CD4-positive, alpha-beta T cell treated with Interferon gamma for 1 hour (primary cell): Measurements from ENCODE around the gene CAMTA1.

ENCODE experiments used
- DNase-seq: peaks from one replicate; pipeline ENCODE4 v3.0.0-alpha.2; 2020

The CAMTA1 gene

DNA sequence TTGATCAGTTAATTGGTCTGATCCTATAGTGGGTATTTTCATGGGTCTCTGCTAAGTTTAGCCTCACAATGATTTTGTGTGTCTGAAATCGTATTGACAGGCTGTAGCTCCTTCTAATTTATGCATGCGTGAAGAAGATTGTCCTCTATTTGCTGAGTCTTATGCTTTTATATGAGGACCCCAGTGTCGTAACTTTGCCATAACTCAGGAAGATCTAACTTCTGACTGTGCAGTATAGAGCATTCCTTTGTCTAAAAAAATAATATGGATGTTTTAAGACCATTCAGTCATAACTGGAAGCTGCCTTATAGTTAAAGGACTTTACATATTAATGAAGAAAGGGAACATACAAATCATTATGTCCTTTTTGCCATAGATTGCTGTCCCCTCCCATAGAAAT lies 73.3 kb downstream of the CAMTA1 start:
- DNase-seq: no peak

DNA sequence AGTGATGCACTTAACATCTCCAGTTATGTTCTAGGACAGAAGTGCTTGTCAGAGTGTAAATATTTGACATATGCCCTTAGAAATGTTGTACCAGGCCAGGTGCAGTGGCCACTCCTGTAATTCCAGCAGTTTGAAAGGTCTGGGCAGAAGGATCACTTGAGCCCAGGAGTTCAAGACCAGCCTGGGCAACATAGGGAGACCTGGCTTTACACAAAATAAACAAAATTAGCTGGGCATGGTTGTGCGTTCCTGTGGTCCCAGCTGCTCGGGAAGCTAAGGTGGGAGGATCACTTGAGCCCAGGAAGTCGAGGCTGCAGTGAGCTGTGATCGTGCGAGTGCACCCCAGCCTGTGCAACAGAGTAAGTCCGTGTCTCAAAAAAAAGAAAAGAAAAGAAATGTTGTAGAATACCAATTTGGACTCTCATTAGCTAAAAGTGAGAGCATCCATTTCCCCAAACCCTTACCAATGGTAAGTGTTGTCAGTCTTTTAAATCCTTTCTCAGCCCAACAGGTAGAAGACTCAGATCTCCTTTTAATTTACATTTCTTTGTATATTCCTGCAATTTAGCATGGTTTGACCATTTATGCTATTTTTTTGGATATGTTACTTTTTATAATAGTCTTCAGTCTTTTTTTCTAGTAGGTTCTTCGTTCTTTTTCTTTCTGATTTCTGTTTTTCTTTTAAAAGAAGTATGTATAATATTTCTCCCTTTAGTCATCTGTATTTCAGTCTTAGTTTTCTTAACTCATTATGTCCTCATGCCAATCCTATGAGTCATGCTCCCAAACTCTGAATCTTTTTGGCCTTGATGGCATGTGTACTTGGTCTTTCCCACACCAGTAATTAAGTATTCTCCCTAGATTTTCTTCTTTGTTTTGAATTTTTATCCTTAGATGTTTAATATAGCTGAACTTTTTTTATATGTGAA lies 74.4 kb downstream of the CAMTA1 start:
- no peak for DNase-seq

DNA sequence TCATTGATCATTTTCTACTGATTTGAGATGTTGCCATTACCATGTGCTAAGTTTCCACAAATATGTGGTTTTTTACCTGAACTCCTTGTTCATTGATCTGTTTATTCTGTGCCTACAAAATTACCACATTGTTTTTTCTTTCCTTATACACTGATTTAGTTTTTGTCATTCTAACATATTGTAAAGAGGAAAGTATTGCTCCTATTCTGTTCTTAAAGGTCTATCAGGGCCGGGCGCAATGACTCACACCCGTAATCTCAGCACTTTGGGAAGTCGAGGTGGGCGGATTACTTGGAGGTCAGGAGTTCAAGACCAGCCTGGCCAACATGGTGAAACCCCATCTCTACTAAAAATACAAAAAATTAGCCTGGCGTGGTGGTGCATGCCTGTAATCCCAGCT lies 75.1 kb downstream of the CAMTA1 start:
- no peak for DNase-seq

DNA sequence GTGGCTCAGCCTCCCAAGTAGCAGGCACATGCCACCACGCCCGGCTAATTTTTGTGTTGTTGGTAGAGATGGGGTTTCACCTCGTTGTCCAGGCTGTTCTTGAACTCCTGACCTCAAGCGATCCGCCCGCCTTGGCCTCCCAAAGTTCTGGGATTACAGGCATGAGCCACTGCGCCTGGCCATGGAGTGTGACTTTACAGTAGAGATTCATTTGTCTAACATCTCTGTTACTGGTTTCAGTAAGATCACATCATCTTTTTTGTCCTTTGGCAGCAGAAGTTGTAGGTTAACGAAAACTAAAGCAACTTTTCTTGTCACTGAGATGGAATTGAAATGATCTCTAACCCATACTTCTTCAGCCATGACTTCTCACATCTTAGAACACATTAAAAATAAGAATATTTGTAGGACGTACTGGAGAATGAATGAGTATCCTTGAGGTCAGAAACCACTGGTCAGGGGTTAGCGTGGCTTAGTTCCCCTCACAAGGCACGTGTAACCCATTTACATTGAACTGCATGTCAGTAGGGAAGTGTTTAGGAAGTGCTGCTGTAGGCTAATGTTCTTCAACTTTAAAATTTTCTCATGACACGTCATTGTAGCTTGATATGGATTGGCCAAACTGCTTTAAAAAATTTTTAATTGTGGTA lies 75.9 kb downstream of the CAMTA1 start:
- DNase-seq: no peak

DNA sequence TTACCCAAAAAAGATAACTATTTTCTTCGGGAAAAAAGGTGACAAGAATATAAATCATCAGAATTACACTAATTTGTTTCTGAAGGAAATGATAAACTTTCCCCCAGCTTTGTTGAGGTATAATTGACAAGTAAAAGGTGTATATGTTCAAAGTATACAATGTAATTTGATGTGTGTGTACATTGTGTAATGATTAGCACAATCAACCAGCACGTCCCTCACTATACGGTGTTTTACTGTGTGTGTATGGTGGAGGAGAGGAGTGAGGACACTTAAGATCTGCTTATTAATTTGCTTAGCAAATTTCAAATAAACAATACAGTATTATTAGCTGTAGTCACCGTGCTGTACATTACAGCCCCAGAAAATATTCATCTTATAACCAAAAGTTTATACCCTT lies 77.7 kb downstream of the CAMTA1 start:
- no peak for DNase-seq

DNA sequence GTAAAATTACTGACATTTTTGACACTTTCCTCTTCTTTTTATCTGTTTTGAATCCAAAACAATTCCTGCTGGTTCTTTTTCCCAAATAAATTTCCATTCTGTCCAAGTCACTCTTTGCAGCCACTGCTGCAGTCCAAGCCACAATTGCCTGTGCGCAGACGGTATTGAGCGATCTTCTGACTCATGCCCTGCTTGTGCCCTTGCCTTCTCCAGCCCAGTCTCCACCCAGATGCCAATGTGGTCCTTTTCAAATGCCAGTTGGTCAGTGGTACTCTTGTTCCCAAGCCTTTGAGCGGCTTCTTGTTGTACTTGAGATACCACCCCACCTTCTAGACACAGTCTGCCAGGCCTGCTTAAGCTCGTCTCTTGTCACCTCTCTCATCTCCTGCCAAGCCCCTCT lies 78.9 kb downstream of the CAMTA1 start:
- DNase-seq: no peak

DNA sequence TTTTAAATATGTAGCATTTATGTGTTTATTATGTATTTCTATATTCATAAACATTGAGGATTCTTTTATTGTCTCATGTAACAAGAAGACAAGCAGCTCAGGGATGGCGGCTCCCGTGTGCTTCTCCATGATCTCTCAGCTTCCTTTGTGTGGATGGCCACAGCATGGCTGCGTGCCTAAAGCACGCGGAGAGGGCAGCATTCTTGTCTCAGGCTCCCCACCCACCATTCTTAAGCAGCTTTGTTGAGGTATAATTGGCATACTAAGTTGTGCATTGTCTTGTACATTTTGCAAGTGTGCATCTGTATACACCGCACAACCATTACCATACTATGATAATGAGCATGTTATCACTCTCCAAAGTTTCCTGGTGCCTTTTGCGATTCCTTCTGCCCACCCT lies 81.6 kb downstream of the CAMTA1 start:
- no peak for DNase-seq

DNA sequence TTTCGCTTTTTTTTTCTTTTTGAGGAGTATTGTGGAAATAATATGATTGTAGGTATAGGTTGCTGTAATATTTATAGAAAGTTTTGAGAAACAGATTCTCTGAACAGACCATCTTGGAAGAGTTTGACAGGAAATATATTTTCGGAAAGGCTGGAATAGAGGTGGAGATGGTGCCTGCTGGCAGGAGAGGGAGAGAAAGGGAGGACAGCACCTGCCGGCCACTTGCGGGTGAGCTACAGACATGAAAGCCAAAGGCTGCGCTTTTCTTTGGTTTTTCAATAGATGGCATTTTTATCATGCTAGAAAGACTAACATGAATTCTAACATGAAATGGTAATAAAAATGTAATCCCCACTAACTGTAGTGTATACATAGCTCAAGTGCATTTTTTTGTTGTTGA lies 82.1 kb downstream of the CAMTA1 start:
- DNase-seq: no peak

DNA sequence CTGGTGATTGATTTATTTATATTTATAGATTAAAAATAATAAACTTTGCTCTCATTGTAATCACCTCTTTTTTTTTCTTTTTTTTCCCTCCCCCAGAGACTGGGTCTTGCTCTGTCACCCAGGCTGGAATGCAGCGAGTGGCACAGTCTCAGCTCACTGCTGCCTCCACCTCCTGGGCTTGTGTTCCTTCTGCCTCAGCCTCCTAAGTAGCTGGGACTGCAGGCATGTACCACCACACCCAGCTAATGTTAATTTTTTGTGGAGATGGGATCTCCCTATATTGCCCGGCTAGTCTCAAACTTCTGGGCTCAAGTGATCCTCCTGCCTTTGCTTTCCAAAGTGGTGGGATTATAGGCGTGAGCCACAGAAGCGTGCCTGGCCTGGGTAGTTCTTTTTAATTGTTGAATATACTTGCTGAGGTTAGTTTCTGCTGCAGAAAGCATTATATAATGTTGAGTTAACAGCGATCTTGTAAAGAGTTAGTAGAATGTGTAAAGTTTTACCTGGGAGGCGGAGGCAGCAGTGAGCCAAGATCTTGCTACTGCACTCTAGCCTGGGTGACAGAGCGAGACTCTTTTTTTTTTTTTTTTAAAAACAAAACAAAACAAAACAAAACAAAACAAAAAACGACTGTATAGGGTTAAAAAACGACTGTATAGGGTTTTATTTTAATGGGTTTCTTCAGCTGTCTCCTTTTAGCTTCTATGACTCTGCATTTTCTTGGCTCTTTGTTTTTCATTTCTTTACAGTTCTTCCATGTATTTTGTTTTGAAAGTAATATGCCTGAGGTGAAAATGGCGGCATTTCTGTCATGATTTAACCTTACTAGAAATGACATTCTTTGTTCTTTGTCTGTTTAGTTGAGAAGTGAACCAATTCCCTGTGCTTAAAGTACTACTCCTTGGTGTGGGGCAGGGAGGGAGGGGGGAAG lies 82.7 kb downstream of the CAMTA1 start:
- DNase-seq: no peak

DNA sequence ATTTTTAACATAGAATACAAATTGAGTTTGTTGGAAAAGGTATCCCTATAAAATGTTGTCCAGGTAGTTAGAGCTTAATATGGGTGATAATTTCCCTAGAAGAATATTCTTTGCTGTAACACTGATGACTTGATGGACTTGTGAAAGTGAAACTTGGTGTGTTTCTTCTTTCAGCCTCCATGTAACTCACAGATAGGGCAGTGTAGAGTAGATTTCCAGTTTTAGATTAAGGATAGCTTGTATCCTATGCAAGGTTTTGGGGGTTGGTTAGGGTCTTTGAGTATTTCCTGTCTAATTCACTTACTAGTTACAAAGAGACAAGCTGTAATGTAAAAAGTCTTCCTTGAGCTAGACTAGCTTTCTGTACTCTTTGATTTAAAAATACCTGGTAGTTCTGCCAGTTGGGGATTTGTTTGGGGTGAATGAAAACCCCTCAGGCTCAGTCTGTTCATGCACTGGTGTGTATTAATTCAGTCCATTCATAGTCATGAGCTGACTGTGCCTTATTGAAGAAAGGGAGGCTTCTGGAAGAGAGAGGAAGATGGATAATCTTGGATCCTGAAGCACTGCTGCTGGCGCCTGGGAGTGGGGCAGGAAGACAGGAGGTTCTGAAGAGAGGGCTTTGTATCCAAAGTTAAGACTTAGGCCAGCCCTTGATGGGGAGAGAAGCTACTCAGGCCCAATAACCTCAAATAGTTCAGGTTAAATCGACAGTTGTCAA lies 83.6 kb downstream of the CAMTA1 start:
- DNase-seq: no peak

DNA sequence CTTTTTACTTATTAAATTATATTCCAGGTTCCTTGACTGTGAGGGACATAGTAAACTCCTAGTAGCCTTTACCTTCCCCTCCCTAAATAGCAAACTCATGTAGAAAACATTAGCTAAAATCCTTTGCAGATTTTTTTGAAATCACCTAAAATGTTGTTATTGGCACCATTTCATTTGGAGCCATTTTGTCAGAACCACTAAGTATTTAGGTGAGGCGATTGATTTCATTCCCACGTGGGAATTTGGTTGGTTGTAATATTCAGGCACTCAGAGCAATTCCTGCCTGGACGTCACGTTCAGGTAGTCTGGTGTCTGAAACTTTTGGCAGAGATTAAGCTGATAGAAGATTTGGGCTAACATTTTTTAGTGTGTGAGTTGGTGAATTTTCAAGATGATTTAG lies 84.3 kb downstream of the CAMTA1 start:
- no peak for DNase-seq

DNA sequence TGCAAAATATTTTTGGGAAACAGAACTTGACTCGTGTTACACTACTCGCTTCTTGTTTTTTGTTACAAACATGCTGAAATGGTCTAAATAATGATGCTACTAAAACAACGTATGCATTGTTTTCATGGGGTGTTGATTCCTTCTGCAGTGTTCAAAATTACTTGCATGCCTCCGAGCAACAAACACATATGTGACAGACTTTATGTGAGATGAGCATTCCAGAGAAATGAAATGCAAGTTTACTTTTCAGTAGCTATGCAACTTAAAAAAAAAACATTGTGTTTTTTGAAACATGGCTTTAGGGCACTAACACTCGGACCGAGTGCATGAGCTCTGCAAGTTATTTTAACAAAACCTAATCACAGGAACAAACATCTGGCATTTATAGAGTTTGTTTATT lies 84.8 kb downstream of the CAMTA1 start:
- DNase-seq: no peak

DNA sequence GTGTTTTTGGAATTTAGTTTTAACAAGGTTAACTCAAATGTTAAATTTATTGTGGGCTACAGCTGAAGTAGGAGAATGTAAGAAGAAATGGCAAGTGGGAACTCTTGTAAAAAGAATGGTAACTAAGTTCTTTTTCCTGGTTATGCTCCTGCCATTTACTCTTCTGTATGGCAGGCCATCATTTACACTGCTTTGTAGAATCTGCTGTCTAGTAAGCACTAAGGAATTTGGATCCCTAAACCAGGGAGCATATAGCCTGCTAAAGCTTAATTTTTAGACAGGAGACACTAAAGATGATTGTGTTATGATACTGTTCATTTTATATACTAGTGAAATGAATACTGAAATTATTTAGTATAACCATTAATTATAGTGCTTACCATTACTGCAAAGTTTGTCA lies 85.3 kb downstream of the CAMTA1 start:
- DNase-seq: no peak

DNA sequence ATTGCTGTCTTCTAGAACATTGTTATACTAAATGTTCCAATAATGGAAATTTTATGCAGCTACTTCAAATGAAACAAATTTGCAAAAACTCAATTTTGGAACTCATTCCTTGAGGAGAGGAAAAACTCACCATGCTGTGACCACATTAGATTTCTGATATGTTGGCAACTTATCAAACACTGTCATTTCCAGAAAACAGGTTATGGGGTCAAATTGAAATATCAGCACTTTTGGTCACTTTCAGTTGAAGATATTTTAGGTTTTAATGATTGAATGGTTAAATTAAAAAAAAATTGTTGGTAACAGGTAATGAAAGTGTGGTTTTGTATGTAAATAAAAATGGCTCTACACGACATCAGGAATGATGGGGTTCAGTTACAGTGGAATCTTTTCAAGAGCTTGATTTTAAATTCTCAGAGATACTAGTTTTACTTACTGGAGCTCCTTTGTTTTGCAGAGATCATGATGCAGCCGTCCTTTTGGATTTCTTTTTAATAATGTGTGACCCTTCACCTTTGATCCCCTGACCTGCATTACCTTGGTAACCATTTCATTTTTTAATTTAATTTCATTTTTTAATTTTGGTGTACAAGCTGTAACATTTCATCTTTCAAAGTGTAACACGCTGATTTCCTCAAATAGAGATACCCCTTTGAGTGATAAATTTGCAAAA lies 86.2 kb downstream of the CAMTA1 start:
- no peak for DNase-seq

DNA sequence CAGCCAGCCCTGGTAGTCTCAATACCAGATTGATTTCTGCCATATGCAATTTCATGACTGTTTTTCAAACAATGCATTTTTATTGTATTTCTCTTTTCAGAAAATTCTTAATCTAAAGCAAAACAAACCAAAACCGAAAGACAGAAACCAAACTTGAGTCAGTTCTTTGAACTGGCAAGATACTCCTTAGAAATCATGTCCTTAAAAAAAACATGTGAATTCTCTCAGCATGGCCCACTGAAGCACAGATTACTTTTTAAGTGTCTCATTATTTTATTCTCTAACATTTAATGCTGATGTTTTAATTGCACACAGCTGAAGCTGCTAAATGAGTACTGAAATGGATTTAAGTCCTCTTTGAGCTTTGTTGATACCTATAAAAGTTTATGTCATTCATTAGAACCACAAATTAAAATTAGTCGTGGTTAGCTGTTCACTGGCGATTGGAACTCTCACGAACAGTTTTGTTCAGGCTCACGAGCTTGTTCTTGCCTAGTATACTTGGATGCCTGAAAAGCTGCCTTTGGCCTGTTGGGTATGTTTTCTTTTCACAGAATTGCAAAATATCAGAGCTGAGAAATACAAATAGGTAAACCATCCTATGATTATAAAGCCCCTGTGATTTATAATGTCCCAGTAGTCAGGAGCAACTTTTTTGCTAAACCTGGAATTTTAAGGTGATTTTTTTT lies 87.5 kb downstream of the CAMTA1 start:
- no peak for DNase-seq

DNA sequence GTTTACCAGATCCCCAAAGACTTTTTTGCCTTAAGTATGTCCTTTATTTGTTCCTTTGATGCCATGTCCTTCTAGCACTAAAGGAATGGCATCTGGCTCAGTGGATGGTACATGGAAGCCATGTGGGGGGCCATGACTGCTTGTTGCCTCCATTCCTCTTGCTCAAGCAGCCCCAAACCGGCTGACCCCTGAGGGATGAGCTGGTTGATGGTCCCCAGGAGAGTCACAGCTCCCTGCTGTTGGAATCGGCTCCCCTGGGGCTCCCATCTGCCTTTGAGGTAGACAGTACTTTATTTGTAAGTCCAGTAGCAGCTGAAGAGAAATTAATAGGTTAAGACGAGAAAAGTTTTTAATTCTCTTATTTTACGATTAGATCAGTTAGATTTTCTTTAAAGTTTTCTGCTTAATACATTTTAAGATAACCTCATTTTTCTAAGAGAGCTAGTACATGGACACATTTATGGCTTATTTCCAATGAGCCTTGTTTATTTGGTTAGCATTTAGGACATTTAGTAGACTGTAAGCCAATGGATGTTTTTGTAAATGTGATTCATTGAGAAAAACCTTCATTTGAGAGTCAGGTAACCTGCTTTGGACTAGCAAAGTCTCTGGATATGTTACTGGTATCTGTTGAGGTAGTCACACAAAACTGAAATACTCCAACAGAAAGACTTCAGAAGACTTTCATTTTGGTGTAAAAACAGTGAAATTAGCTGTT lies 88.2 kb downstream of the CAMTA1 start:
- DNase-seq: no peak

DNA sequence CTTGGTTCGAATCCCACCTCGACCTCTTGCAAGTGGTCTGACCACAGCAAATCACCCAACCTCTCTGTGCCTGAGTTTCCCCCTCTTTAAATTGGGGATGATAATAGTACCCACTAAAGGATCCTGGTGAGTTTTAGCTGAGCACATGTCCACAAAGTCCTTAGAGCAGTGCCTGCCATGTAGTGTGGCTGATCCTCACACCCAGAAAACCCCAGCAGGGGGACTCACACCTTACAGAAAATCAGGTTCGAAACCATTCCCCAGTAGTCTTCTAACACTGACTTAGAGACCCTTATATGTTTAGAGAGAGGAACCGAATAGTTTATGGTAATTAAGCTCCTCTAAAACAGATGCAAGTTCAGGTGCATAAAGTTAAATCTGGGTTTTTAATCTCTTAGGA lies 89.0 kb downstream of the CAMTA1 start:
- DNase-seq: no peak

DNA sequence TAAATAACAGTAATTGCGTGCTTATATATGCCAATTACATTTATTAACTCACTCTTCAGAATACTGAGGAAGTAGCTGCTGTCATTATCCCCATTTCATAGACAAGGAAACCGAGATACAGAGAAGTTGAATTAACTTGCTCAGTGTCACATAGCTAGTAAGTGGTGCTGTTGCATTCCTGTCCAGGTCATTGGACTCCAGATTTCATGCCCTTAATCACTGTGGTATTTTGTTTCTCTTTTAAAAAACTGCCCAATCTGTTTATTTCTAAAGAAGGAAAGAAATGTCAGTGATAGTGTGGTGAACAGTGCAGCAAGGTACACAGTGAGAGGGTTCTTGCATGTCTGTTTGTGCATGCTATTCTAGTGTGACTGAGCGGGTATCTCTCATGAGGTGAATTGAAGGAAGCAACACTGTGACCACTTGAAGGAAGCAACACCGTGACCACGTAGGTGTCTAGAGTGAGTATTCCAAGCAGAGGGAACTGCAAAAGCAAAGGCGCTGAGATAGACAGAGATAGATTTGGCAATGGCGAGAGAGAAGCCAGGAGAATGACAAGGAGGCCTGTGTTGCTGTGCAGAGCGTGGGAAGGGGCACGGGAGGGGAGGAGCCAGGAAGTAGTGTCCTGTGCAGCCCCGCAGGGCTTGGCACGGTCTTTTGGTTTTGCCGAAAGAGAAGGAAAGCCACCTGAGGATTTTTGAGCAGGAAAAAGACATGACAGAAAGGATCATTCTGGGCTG lies 95.9 kb downstream of the CAMTA1 start:
- DNase-seq: no peak

DNA sequence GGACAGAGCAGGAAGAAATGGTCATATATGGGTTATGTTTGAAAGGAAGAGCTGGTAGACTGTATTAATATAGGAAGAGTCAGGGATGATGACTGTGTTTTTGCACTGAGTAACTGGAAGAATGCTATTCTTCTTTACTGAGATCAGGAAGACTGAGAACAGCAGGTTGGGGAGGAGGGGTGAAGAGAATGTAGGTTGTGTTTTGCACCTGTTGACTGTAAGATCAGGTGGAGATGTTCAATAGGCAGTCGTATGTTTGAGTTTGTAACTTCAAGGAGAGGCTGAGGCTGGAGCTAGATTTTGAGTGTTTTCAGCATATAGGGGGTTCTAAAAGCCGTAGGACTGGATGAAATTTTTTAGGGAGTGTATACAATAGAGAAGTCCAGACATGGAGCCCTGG lies 97.2 kb downstream of the CAMTA1 start:
- DNase-seq: no peak

DNA sequence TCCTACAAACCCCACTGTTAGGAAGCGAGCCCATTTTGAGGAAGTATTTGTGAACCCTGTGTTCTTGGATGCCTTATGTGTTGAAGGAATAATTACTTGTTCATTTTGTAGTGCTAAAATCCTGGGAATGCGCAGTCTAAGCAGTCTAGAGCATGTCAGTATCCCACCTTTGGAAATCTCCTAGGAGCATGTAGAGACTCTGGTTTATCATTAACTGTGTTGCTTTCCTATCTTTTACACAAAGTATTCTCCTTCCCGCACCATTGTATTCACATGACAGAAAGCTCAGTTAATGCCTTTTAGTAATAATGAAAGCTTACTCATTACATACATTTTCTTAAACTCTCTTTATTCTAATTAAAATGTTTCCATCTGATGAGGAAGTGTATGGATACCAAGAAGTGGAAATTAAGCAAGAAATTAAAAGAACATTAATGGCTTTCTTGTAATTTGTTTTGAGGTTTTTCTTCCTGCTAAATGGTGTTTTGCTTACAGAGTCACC lies 99.4 kb downstream of the CAMTA1 start:
- DNase-seq: no peak
